Superior temporal gyrus (tissue), 1 donor: ENCODE measurements around the gene CDYL.
"Not testable (repeated sequence)": the region's sequence is repeated elsewhere in the genome, so short reads cannot be mapped to it uniquely, and the experiment has no call there.

Experiments
- DNase-seq: peaks from one replicate; pipeline ENCODE4 v3.0.0-alpha.2; 2016; ENCODE audit errors: extremely low spot score

The CDYL gene

GRCh38 chr6:5003604-5004372, 227.6 kb downstream of the CDYL start, which contains the start of gene RPP40:
RPP40 (minus strand) TSS chr6:5004037; CDS start chr6:5004002, 35 bp downstream.
- DNase-seq, result peak; percentile 95

GRCh38 chr6:5004373-5005037, 228.3 kb downstream of the CDYL start:
- no peak for DNase-seq

GRCh38 chr6:5005038-5005433, 228.8 kb downstream of the CDYL start:
- DNase-seq, result not testable (repeated sequence)
